GM23338 (cell line): ENCODE data around the gene PPP4R1.

Source experiments
- CREB1 ChIP-seq: fragments of 250-450 bp; sonication (Bioruptor Pico); IDR thresholded peaks from 2 replicates; pipeline ENCODE4 v1.5.0; 2020; ENCODE audit warnings: low read depth, mild to moderate bottlenecking, moderate library complexity
- EZH2 ChIP-seq: fragments of 200-600 bp; sonication (generic); IDR thresholded peaks from one replicate; pipeline ENCODE4 v1.8.0; 2017; ENCODE audit warnings: antibody characterized with exemption, mild to moderate bottlenecking, low read depth; ENCODE audit not compliant: unreplicated experiment
- POLR2AphosphoS5 ChIP-seq: IDR thresholded peaks from 2 replicates; pipeline ENCODE4 v1.6.1; 2016; ENCODE audit warnings: antibody characterized with exemption, low read depth

DNA sequence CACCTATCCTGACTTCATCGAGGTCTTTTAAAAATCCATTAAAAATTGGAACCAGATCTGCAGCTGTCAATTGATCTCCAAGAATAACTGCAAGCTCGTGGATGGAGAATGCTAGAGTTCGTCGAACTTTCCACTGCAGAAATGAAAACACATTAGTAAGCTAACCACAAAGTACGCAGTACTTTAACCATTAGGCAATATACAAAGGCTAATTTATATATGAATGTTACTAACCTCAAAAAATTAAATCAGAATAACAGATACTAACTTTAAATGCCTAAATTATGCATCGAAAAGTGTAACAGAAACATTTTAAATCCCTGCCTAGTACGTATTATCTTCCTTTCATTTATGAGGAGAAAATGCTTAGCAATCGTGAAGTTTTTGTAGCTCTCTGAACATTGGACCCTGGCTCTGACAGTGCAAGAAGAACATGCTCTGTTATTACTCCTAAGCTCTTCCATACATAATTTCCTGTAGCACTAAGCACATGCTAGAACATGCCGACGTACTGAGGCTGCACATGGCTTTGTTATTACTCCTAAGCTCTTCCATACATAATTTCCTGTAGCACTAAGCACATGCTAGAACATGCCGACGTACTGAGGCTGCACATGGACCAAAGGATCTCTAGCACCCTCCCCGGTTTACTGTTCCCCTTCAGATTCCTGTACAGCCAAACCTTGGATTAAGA lies 57.0 kb downstream of the PPP4R1 start:
- TF ChIP-seq POLR2AphosphoS5 = no peak
- TF ChIP-seq CREB1 (CRISPR knock-in tag) = no peak
- TF ChIP-seq EZH2 = no peak
